ENCODE results near the gene UBASH3B. TPM values are rescaled to one million over a fixed set of nuclear protein-coding genes. Genes with fewer than 3 reads are reported as not detected.
A peak's percentile ranks its signal among the peaks of the same experiment; 100 is the strongest.
"Not testable (repeated sequence)": the region's sequence is repeated elsewhere in the genome, so short reads cannot be mapped to it uniquely, and the experiment has no call there.

Gene UBASH3B, protein sequence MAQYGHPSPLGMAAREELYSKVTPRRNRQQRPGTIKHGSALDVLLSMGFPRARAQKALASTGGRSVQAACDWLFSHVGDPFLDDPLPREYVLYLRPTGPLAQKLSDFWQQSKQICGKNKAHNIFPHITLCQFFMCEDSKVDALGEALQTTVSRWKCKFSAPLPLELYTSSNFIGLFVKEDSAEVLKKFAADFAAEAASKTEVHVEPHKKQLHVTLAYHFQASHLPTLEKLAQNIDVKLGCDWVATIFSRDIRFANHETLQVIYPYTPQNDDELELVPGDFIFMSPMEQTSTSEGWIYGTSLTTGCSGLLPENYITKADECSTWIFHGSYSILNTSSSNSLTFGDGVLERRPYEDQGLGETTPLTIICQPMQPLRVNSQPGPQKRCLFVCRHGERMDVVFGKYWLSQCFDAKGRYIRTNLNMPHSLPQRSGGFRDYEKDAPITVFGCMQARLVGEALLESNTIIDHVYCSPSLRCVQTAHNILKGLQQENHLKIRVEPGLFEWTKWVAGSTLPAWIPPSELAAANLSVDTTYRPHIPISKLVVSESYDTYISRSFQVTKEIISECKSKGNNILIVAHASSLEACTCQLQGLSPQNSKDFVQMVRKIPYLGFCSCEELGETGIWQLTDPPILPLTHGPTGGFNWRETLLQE
- 1 to 10 TPM; 4.1 to 7.2 (median 5.7) TPM for polyA plus RNA-seq (ENCODE audit: insufficient read length in 10 of 10)
- long read RNA-seq, donor 1, result 0 reads
- long read RNA-seq, donor 2, result 0 reads
- long read RNA-seq, donor 3, result 0 reads
- long read RNA-seq, donor 4, result 0 reads
- long read RNA-seq, donor 5, result 0 reads
- long read RNA-seq, donor 6, result 0 reads
- long read RNA-seq, donor 7, result 0 reads
- long read RNA-seq, donor 8, partial matches to known transcripts, result 0 of 1 reads
- long read RNA-seq, donor 8, other reads (novel, unspliced or antisense), result 0 of 1 reads
- long read RNA-seq, donor 9, result 0 reads

DNA sequence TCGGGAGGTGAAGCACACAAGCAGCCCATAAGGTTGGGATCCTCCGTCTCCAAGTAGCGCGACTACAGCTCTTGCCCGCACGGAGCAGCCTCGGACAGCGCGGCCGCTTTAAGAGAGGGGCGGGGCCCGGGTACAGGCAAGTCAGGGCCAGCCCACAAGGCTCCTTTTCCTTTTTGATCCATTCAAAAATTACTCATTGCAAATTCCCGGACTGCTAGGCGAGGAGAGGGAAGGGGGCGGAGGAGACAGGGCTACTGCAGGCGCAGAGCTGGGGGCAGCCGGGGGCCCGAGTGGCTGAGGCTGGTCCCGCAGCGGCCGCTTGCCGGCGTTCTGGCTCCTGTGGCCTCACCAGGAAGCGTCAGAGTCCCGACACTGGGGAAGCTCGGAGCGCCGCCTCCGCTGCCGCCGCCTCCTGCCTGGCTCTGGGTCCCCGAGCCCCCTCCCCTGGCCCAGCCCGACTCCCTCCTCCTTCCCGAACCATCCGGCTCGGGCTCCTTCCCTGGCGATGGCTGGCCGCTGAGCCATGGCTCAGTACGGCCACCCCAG is at the start of gene UBASH3B:
Gene UBASH3B (plus strand): TSS at position 196 of the 546 bp plus-strand sequence. CDS start 328 bp downstream, at position 524.
- DNase-seq, result peak; percentile 83 to 94 (median 86)

DNA sequence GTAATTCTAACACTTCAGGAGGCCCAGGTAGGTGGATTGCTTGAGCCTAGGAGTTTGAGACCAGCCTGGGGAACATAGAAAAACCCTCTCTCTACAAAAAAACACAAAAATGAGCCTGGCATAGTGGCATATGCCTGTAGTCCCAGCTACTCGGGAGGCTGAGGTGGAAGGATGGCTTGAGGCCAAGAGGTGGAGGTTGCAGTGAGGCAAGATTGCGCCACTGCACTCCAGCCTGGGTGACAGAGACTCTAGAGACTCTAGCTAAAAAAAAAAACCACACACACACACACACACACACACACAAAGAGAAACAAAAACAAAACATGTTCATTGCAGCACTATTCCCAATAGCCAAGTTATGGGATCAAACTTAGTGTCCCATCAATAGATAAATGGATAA is 48.4 kb upstream of the UBASH3B start:
- DNase-seq, result not testable (repeated sequence)

GRCh38 chr11:122612123-122612824 is 43.2 kb upstream of the UBASH3B start:
- DNase-seq, result no peak

GRCh38 chr11:122616718-122617117 is 38.8 kb upstream of the UBASH3B start:
- peak in 1 of 3 donors; percentile 37 for DNase-seq

- DNase-seq, result no peak
Measured at GRCh38 chr11:122617297-122617696, 38.2 kb upstream of the UBASH3B start.

DNA sequence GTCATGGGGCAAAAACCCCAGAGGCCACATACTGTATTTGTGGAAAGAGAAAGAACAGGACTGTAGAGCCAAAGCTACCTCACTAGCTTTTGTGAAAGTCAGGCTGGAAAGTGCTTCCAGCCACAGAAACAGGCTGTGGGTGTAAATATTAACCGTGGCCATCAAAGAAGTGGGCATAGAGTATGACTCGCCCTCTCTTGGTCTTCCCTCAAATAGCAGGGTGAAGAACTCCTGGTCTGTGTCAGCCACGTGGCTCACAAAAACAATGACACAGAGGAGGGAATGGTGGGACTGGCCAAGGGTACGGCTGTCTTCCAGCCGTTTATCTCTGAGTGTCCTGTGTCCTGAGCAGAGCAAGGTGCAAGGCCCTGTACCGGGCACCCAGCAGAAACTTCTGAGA is 37.6 kb upstream of the UBASH3B start:
- no peak for DNase-seq

DNA sequence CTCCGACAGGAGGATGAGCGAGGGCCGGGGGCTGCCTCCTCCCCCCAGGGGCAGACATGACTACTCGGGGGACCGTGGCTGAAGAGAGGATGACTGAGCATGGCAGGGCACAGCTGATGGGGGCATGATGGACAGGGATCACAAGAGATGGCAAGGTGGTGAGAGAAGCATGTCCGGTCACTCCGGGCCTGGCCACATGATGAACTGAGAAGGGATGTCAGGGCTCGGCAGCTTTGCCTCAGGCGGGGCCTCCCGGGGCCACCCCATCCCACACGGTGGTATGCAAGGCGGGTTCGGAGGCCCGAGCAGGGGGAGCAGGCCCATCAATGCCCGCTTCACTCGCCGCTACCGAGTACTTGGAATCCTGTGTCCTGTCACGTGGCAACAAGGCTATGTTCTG is 36.6 kb upstream of the UBASH3B start:
- no peak for DNase-seq

DNA sequence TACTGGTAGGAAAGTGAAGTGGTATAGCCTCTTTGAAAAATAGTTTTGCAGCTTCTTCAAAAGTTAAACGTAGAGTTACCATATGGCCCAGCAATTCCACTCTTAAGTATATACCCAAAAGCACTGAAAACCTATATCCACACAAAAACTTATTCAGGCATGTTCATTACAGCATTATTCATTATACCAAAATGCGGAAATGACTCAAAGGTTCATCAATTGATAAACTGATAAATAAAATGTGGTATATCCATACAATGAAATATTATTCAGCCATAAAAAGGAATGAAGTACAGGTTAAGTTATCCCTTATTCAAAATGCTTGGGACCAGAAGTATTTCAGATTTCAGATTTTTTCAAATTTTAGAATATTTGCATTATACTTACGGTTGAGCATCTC is 35.8 kb upstream of the UBASH3B start:
- DNase-seq, result no peak

GRCh38 chr11:122625501-122625900 is 30.0 kb upstream of the UBASH3B start:
- not testable (repeated sequence) for DNase-seq

- no peak for DNase-seq
Measured at GRCh38 chr11:122625976-122626665, 29.4 kb upstream of the UBASH3B start.

GRCh38 chr11:122627745-122628144 is 27.8 kb upstream of the UBASH3B start:
- no peak for DNase-seq

DNA sequence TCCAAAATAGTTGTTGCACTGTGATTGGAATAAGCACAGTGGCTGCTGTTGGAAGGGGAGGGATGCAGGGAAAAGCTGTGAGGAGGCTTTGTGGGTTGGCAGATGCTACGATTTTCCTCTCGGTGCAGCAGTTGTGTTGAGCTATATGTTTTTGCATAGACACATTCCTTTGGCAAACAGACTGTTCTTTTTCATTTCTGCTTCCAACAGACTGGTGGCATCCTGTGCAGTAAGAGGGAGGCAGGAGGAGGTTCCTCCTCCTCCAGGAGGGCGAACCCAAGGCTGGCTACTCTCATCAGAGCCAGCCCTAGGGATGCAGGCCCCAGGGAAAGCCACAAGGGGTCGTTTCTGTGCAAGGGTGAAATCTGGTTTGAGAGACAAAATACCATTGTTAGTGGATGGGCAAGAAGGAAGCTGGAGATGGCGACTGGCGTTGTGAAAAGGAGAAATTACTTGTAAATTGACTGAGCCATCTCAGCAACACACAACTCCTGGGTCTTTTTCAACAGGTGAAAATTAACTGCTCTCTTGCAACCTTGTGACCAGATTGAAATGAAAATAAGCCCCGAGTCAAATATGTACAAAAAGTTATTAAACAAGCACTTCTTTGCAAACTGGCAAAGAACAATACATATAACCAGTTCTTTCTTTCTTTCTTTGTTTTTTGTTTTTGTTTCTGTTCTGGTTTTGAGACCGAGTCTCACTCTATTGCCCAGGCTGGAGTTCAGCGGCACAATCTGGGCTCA is 26.5 kb upstream of the UBASH3B start:
- DNase-seq, result peak; percentile 46 to 84 (median 68)

- no peak for DNase-seq
Measured at GRCh38 chr11:122632181-122632824, 23.2 kb upstream of the UBASH3B start.

- DNase-seq, result peak in 2 of 3 donors; percentile 40 to 61
Measured at GRCh38 chr11:122633219-122633829, 22.2 kb upstream of the UBASH3B start.

DNA sequence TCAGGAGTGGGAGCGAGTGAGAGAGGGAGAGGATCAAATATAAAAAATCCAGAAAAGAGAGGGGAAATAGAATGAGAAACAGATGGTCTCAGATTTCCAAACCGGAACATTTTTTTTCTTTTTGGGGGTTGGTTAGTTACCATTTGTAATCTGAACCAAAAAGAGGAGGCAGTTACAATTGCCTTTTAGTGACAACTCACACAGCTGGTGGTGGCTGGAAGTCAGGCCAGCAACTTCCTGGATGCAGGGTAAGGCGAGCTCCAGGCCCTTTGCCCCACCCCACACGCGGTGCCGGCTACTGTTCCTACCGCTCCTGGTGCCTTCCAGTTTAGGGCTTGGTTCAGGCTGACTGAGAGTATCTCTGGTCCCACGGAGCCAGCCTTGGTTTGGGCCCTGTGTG is 21.0 kb upstream of the UBASH3B start:
- peak; percentile 53 to 79 (median 62) for DNase-seq

GRCh38 chr11:122637541-122637940 is 18.0 kb upstream of the UBASH3B start:
- no peak for DNase-seq

DNA sequence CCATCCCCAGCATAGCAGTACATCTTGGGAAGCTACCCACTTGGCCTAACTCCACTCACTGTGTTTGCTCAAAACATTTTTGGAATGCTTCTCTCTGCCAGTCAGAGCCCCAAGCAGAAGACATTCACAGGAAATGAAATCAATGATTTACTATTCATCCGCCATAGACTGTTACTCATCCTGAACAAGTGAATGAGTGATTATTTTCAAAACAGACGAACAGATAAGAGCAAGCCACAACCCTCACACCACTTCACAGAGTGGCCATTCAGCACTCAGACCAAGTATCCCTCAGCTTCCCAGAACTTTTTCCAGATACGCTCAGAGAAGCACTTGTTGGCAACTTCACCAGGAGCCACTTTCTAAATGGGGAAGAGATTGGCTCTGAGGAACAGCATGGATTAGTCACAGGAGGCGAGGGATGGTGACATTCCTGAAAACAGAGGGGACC is 13.0 kb upstream of the UBASH3B start:
- DNase-seq, result peak in 1 of 3 donors; percentile 66

DNA sequence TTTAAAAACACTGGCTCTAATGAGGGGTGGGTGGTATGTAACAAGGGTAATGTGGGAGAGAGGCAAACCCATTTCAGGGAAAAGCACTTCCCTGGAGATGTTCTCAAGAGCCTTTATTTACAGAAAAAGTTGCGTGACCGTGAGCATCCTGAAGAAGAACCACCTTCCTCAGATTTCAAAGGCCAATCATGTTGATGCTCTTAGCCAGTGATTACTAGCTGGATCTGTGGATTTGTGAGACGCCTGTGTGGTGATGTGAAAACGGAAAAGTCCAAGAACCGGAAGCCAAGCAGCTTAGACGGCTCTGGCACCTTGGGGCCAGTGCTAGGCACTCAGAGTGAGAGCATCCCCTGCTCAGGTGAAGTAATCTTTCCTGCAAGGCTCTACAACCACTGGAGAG is 12.6 kb upstream of the UBASH3B start:
- DNase-seq, result no peak

GRCh38 chr11:122645847-122646246 is 9.7 kb upstream of the UBASH3B start:
- no peak for DNase-seq
